Psoas muscle (tissue), 8 donors: ENCODE results near the gene IL17C. TPM values are rescaled to one million over a fixed set of nuclear protein-coding genes. Genes with fewer than 3 reads are reported as not detected.

Experiments used
- ATAC-seq, 4 donors: fragments of 200-7000 bp; cut with Tn5 transposase; one replicate each; pipeline ENCODE4 v1.9.1; 2020; ENCODE audit warnings: moderate library complexity in 3 of 4, mild to moderate bottlenecking in 2 of 4
- DNase-seq, 2 donors: peaks; one replicate each; pipeline ENCODE4 v3.0.0-alpha.2; 2020
- H3K27ac ChIP-seq: fragments of 200-600 bp; one replicate; pipeline ENCODE4 v1.8.0; 2022
- H3K27me3 ChIP-seq, 3 donors: fragments of 200-600 bp in 1 of 3; one replicate each; pipeline versions ENCODE4 v1.6.1 to v1.8.0; 2013 to 2022; ENCODE audit warnings: low read length in 2 of 3, mild to moderate bottlenecking in 2 of 3, moderate library complexity in 1 of 3; ENCODE audit not compliant: insufficient read depth in 3 of 3
- H3K36me3 ChIP-seq, 2 donors: fragments of 200-600 bp in 1 of 2; one replicate each; pipeline versions ENCODE4 v1.6.1 to v1.8.0; 2013 to 2022; ENCODE audit warnings: low read depth in 1 of 2, mild to moderate bottlenecking in 1 of 2, moderate library complexity in 1 of 2; ENCODE audit not compliant: insufficient read depth in 1 of 2
- H3K4me1 ChIP-seq: fragments of 200-600 bp; one replicate; pipeline ENCODE4 v1.8.0; 2022
- H3K4me3 ChIP-seq: fragments of 200-600 bp; one replicate; pipeline ENCODE4 v1.8.0; 2022; ENCODE audit warnings: mild to moderate bottlenecking
- H3K9me3 ChIP-seq: fragments of 200-600 bp; one replicate; pipeline ENCODE4 v1.8.0; 2022
- WGBS, 3 donors: extraction: QIAGEN DNeasy Blood & Tissue Kit; methylation state at CpG; one replicate each; pipeline versions ENCODE4 v1.1.6 to v1.1.7; 2013; 5-methylcytosine and 5-hydroxymethylcytosine counted together
- intact Hi-C, 2 donors: fragments of 100-400 bp; cut with DNase I; formaldehyde crosslinking; loops; one replicate each; pipeline versions ENCODE4 v1.11.0 to v1.14.2; 2022
- polyA plus RNA-seq, 3 donors: library from polyadenylated mRNA; stranded (reverse); fragments of 200-250 nt; gene quantifications; one replicate each; pipeline ENCODE4 v1.2.3, GENCODE V29; 2013
- total RNA-seq, 4 donors: library from RNA; stranded (reverse); fragmentation: NEBNext Ultra II Directional in 2 of 4; extraction: Animal tissue kit (Norgen Biotek cat#: 25700) in 2 of 4; gene quantifications; one replicate each; pipeline versions ENCODE4 v1.2.1 to v1.2.4, GENCODE V29; 2021 to 2023
- TF ChIP-seq, protein P1 (sequence below): fragments of 200-600 bp; IDR thresholded peaks from one replicate; pipeline ENCODE4 v1.8.0; 2022; ENCODE audit warnings: antibody characterized with exemption
- donor health status: healthy with polysubstance abuse.
- donor health status: DM: no; HTN: no; CAD: no; lungs with moderate emphysema.
- donor health status: Bipolar disorder and iron deficiency.
- donor health status: healthy.
- donor health status: DM: yes; HTN: yes; CAD: no.
- donor health status: DM: no; HTN: no; CAD: no.
- donor health status: DM: no; HTN: no; CAD: no.
- donor health status: DM: yes; HTN: yes; CAD: no.

The IL17C gene
- total and polyA plus RNA-seq, 7 donors, result not detected

DNA sequence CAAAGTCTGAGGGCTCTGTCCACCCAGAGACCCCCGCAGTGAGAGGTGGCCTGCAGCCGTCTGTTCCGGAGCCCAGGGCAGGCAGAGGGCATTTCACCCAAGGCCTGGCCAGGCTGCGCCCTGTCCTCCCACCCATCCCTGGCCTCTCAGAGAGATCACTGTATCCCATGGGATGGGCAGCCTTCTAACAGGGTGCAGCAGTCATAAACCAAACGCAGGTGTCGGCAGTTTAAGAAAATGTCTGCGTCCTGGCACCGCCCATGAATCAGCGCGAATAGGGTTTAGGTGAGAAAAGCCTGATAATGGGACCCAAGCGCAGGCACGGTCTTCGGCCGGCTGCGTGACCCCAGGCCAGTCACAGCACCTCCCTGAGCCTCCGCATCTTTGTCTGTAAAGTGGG is 7.1 kb downstream of the IL17C start:
- Histone ChIP-seq H3K27me3 (peaks cover 0 to 5% (median 3%) of the 10 kb centered on the region in 3 donors), H3K4me1 (no peaks in the 10 kb centered on the region), H3K27ac (no peak overlapping the region), H3K9me3 (no peaks in the 10 kb centered on the region), H3K4me3 (no peak overlapping the region), H3K36me3 (no peaks in the 10 kb centered on the region)
- intact Hi-C loops, result no loop called here
- 91 to 93% (median 91%) methylated on average over 16 of the region's 16 CpGs for WGBS, 3 donors
- TF ChIP-seq, protein P1, sequence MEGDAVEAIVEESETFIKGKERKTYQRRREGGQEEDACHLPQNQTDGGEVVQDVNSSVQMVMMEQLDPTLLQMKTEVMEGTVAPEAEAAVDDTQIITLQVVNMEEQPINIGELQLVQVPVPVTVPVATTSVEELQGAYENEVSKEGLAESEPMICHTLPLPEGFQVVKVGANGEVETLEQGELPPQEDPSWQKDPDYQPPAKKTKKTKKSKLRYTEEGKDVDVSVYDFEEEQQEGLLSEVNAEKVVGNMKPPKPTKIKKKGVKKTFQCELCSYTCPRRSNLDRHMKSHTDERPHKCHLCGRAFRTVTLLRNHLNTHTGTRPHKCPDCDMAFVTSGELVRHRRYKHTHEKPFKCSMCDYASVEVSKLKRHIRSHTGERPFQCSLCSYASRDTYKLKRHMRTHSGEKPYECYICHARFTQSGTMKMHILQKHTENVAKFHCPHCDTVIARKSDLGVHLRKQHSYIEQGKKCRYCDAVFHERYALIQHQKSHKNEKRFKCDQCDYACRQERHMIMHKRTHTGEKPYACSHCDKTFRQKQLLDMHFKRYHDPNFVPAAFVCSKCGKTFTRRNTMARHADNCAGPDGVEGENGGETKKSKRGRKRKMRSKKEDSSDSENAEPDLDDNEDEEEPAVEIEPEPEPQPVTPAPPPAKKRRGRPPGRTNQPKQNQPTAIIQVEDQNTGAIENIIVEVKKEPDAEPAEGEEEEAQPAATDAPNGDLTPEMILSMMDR, result no peak
- DNase-seq (no peak), ATAC-seq (no peak)

DNA sequence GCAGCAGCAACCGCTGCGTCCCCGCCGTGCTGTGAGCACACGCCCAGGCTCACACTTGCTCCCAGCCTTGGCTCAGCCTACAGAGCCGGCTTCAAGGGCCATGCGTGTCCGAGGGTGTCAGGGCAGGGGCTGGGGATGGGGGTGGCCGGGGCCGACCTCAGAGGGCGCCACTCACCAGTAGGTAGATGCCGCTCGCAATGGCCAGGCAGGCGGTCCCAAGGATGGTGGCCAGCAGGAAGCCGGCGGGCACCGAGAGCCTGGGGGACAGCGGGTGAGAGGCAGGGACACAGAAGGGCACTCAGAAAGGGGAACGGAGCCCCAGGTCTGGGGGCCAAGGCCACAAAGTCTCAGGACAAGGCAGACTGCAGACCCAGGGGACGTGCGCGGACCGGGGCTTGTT is 7.6 kb downstream of the IL17C start:
- DNase-seq, result no peak
- no peaks in the 10 kb centered on the region for H3K36me3 ChIP-seq
- ATAC-seq, result no peak

DNA sequence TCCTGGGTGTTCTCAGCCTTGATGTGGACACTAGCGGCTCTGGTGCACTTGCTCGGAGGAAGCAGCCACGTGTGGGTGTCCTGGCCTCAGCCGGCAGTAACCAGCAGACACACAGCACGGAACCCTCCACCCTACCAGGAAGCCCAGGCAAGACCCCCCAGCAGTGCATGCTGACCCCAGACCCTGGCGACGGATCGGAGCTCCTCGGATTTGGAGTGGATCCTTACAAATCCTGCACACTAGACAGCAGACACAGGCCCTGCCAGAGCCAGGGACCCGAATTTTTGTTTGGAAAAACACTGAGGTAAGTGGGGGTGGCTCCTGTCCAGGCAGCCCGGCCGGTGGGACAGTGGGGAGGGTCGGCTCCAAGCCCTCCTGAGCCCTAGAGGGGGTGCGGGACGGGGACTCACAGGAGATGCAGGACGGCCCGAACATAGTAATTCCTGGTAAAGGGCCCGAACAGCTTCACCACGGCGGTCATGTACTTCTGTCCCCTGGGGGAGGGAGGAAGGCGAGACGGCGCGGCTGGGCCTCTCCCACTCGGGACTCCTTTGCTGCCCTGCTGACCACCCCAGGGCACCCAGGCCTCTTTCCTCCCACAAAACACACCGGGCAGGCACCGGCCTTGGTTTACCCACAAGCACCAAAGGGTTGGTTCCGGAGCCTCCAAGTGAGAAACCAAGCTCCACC is 8.1 kb downstream of the IL17C start:
- H3K27me3 ChIP-seq, result no peaks in the 10 kb centered on the region
- H3K27ac ChIP-seq, result no peak overlapping the region
- ATAC-seq (no peak), DNase-seq (no peak)
- WGBS, 3 donors, result 78 to 82% (median 80%) methylated on average over 23 to 28 of the region's 28 CpGs
- TF ChIP-seq, protein P1, result no peak
- intact Hi-C loops, result no loop called here
- no peak overlapping the region for H3K4me3 ChIP-seq
- peaks cover 8% of the 10 kb centered on the region for H3K4me1 ChIP-seq
- H3K36me3 ChIP-seq, result no peaks in the 10 kb centered on the region
- H3K9me3 ChIP-seq, result no peaks in the 10 kb centered on the region

More for the DNA sequence above, 7.6 kb downstream of the IL17C start:
- Histone ChIP-seq H3K27me3 (peaks cover 0 to under 1% (median 0%) of the 10 kb centered on the region in 3 donors), H3K4me3 (no peak overlapping the region), H3K9me3 (no peaks in the 10 kb centered on the region), H3K4me1 (peaks cover 3% of the 10 kb centered on the region), H3K27ac (no peak overlapping the region)
- intact Hi-C loops, result no loop called here
- WGBS, 3 donors, result 86 to 87% (median 87%) methylated on average over 22 to 23 of the region's 23 CpGs
- TF ChIP-seq, protein P1, result no peak

DNA sequence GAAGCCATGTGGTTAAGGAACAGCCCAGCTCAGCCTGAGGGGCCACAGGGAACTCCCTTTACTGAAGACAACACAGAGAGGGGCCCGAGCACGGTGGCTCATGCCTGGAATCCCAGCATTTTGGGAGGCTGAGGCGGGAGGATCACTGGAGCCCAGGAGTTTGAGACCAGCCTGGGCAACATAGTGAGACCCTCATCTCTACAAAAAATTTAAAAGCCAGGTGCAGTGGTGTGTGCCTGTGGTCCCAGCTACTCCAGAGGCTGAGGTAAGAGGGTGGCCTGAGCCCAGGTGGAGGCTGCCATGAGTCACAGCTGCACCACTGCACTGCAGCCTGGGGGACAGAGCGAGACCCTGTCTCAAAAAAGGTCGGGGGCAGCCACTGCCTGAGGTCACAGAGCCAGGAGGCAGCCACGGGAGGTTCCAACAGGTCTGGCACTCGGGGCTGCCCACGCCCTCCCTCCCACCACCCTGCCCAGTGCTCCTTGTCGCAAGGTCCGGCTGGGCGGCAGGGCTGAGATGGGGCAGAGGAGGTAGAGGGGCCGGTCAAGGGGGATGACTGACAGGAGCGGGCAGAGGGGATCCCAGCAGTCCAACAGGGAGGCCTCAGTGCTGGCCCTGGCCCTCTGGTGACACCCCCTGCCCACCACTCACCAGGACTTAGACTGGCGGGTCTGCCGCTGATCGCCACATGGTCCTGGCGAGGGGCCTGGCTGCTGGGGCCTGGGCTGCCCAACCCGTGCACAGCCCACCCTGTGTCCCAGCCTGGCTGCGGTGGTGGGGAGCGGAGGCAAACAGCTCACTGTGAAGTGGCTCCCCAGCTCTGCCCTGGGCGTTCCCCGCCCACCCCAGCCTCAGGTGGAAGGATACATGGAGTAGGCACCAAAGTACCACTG is 9.1 kb downstream of the IL17C start:
- no peak overlapping the region for H3K4me3 ChIP-seq
- H3K27ac ChIP-seq, result no peak overlapping the region
- no peak for ATAC-seq
- H3K4me1 ChIP-seq, result peaks cover 11% of the 10 kb centered on the region
- DNase-seq, result no peak
- TF ChIP-seq, protein P1, result no peak
- WGBS, 3 donors, result 85 to 90% (median 87%) methylated on average over 20 to 22 of the region's 22 CpGs
- H3K27me3 ChIP-seq, result no peaks in the 10 kb centered on the region
- H3K9me3 ChIP-seq, result no peaks in the 10 kb centered on the region
- no peaks in the 10 kb centered on the region for H3K36me3 ChIP-seq
- intact Hi-C loops, result no loop called here
